D721Med (cell line): ENCODE data around the gene NRP2.

ENCODE experiments used
- DNase-seq: peaks from one replicate; pipeline ENCODE4 v3.0.0; 2011; ENCODE audit warnings: low spot score; ENCODE audit not compliant: insufficient read length
- FAIRE-seq: peaks from 2 replicates; lab custom pipeline; 2011; peaks lifted over from hg19 to GRCh38; lab: Jason Lieb, UNC
- TF ChIP-seq, protein P1 (sequence below): IDR thresholded peaks from 2 replicates; pipeline ENCODE4 v1.5.1; 2012; ENCODE audit warnings: mild to moderate bottlenecking, control low read depth; ENCODE audit not compliant: insufficient read depth; ENCODE audit errors: missing control alignments

The NRP2 gene

DNA sequence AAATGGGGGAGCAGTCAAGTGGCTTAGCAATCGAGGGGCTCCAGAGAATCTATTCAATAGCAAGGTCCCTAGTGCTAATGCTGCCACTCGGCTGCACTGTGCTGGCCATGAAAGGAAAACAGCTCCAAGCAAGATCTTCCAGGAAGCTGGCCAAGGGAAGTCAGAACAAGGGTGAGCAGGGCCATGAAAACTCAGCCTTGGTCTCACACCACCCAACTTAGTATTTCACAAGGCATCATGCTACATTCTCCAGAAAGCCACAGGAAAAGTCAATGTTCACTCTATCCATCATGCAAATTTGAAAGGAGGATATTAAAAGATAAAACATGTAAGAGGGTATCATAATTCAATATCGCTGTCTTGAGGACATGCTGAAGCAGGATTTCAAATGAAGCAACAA, 35.7 kb downstream of the NRP2 start:
- DNase-seq: no peak
- no peak for FAIRE-seq
- TF ChIP-seq, protein P1, sequence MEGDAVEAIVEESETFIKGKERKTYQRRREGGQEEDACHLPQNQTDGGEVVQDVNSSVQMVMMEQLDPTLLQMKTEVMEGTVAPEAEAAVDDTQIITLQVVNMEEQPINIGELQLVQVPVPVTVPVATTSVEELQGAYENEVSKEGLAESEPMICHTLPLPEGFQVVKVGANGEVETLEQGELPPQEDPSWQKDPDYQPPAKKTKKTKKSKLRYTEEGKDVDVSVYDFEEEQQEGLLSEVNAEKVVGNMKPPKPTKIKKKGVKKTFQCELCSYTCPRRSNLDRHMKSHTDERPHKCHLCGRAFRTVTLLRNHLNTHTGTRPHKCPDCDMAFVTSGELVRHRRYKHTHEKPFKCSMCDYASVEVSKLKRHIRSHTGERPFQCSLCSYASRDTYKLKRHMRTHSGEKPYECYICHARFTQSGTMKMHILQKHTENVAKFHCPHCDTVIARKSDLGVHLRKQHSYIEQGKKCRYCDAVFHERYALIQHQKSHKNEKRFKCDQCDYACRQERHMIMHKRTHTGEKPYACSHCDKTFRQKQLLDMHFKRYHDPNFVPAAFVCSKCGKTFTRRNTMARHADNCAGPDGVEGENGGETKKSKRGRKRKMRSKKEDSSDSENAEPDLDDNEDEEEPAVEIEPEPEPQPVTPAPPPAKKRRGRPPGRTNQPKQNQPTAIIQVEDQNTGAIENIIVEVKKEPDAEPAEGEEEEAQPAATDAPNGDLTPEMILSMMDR: no peak

DNA sequence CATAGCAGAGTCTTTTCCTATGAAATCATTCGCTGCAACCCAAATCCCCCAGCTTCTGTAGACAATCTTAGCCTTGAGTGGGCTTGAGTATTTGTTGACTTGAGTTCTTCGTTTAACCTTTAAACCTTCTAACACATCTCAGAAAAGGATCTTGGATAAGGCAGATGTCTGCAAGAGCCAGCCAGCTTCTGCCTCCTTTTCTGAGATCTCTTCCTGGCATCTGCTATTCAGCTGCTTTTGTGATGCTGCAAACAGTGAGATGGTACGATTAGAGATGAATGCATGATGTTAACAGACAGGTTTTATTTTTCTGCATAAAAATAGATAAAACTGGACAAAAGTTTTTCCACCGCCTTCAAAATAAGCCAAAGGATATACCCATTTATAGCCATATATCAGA, 37.5 kb downstream of the NRP2 start:
- no peak for FAIRE-seq
- TF ChIP-seq, protein P1: no peak
- no peak for DNase-seq

DNA sequence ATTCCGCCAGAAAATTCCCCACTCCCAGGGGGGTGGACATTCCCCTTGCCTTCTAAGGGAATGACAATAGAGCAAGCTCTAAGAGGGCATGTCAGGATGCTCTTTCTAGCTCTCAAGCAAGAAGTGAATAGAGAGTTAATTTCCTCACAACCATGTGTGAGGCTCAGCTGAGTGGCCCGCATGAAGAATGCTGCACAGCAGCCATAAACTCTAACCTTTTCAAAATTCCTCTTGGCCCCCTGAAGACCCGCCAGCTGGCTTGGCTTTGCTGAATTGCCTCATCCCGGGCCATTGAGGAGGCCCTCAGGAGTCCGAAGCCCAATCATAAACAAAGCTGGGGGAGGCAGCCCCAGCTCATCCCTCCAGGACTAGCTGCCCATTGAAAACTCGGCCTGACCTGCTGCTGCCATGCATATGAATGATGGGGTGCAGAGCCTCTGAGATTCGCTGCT, 38.2 kb downstream of the NRP2 start:
- FAIRE-seq (no peak), DNase-seq (no peak)
- TF ChIP-seq, protein P1: no peak

DNA sequence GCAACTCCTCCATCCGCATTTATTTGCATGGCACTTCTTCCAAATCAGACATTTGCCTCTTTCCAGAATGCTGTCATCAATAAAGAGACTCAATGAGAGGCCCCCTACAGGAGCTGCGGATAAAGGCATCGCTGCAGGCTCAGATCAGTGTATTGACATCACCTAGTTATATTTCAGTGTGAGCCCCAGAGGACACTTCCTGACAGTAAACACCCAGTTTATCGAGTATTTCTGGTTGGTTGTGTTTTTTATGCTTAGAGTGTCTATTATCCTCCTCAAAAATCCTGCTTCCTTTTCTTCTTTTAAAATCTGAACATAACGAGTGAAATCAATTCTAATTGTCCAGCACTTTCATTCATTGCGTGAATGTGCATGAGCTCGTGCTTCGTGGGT, 38.8 kb downstream of the NRP2 start:
- TF ChIP-seq, protein P1: peak; percentile 16
- DNase-seq: no peak
- FAIRE-seq: no peak

DNA sequence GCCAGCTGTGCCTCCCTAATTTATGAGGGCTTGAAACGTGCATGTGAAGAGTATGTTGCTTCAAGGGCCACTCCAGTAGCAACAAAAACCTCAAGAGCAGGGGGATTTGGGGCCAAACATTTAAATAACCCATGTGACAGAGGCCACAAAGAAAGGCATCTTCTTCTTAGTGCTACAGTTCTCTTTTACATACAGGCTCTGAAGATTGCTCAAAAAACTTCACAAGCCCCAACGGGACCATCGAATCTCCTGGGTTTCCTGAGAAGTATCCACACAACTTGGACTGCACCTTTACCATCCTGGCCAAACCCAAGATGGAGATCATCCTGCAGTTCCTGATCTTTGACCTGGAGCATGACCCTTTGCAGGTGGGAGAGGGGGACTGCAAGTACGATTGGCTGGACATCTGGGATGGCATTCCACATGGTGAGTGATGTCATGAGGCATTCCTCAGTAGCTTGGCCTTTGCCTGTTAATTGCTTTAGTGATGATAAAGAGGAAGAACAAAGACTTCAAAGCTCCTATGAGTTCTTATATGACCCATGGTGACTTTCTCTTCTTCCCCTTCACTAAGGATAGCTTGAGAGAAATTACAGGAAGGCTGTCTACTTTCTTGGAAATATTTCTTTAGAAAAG, 40.1 kb downstream of the NRP2 start:
- DNase-seq: no peak
- FAIRE-seq: no peak
- TF ChIP-seq, protein P1: no peak

DNA sequence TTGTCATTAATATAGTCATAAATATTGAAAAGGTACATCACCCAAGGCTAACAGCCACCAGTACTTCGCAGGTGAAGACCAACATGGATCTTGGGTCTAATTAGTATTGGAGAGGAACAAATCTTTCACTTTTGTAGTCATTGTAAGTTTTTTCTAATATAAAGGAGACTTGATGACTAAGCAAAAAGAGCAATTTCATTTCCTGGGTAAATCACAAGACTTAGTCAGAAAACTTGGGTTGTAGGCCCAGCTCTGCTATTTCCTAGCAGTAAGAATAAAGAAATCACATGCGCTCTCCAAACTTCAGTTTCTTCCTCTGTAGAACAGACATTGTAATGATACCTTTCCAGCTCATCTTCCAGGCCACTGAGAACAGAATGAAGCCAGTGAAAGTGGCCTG, 40.9 kb downstream of the NRP2 start:
- FAIRE-seq (no peak), DNase-seq (no peak)
- TF ChIP-seq, protein P1: no peak

DNA sequence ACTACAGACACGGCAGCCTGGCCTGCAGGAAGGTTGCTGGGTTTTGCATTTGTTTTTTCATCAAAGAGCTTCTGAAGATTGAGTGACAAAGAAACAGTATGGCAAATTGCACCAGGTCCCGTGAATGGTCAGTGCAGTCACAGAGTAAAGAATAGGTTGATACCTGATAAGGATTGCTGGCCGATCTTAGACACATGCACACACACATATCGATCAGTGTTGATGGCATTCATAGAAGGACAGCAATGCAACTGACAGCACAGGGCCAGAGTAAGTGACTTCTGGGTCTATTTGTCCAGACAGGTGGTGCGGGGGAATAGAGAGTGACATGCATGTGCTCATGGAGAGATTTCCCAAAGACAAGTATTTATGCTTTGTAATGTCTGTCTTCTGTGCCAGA, 42.8 kb downstream of the NRP2 start:
- no peak for FAIRE-seq

More for the DNA sequence above, 42.8 kb downstream of the NRP2 start:
- DNase-seq: no peak
- TF ChIP-seq, protein P1: no peak
